NB4 (cell line): ENCODE results near the gene ANKRD12.

ENCODE experiments used
- CTCF ChIP-seq: IDR thresholded peaks from one replicate; pipeline ENCODE4 v1.5.1; 2012; ENCODE audit warnings: low read depth, low read length
- MAX ChIP-seq: IDR thresholded peaks from 2 replicates; pipeline ENCODE4 v1.6.1; 2011; ENCODE audit warnings: low read depth, low read length
- MYC ChIP-seq: IDR thresholded peaks from 2 replicates; pipeline ENCODE4 v1.6.1; 2011; ENCODE audit warnings: low read depth, low read length
- POLR2A ChIP-seq: IDR thresholded peaks from 2 replicates; pipeline ENCODE4 v1.6.1; 2011; ENCODE audit warnings: mild to moderate bottlenecking; ENCODE audit not compliant: insufficient read length; ENCODE audit errors: extremely low read depth

GRCh38 chr18:9117980-9118841, 18.4 kb upstream of the ANKRD12 start:
- no peak for TF ChIP-seq CTCF
- TF ChIP-seq POLR2A: no peak
- TF ChIP-seq MAX: no peak
- no peak for TF ChIP-seq MYC
